ENCODE results near the gene C7orf57.
"Not testable (repeated sequence)": the region's sequence is repeated elsewhere in the genome, so short reads cannot be mapped to it uniquely, and the experiment has no call there.

The C7orf57 gene
- 0 to 7.9 (median 1.2) reads per million in 9 experiments for total RNA-seq

DNA sequence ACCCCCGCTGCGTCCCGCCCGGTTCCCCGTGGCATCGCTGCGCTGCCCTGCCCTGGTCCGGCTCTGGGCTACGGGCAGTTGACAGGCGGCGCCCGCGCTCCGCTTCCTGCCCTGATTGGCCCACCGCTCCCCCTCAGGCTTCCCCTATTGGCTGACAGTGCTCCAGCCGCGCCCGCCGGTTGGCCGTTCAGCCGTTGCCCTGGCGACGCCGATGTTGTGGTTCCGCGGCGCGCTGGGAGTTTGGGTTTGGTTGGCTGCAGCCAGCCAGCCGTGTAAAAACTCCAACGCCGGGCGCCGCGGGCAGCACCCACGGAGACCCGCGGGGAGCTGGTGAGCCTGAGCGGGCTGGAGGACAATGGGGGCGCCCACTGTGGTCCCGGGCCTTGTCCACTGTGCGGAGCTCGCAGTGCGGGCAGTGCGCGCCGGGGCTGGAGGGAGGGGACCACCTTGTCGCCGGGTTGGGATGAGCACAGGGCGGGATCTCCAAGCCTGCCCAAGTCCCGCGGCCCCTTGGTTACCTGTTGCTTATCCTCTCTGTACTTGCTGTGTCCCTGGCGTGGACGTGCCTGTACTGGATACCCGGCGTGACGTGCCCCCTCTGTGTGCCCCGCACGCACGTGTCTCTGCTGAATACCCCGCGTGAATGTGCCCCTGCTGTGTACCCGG is at the start of gene C7orf57:
C7orf57 (plus strand) TSS at position 243 of the 666 bp plus-strand sequence. CDS start 766 bp downstream, outside the sequence.
- peaks cover 8% of the 10 kb centered on the region for H3K36me3 Mint-ChIP-seq (ENCODE audit: insufficient read depth)
- peak; percentile 80 to 83 (median 81) for DNase-seq
- H3K27me3 Mint-ChIP-seq, result peaks cover 15 to 28% of the 10 kb centered on the region in 2 donors
- H3K9me3 Mint-ChIP-seq, result no peaks in the 10 kb centered on the region
- H3K4me3 Mint-ChIP-seq, result peak within 1 kb of the TSS; percentile 82 to 87
- peak; percentile 93 for ATAC-seq (replicated peaks)
- H3K4me1 Mint-ChIP-seq (ENCODE audit: low read depth in 2 of 2), result peaks cover 7 to 8% of the 10 kb centered on the region in 2 donors
- H3K27ac Mint-ChIP-seq, result peak within 1 kb of the TSS; percentile 85 to 86

DNA sequence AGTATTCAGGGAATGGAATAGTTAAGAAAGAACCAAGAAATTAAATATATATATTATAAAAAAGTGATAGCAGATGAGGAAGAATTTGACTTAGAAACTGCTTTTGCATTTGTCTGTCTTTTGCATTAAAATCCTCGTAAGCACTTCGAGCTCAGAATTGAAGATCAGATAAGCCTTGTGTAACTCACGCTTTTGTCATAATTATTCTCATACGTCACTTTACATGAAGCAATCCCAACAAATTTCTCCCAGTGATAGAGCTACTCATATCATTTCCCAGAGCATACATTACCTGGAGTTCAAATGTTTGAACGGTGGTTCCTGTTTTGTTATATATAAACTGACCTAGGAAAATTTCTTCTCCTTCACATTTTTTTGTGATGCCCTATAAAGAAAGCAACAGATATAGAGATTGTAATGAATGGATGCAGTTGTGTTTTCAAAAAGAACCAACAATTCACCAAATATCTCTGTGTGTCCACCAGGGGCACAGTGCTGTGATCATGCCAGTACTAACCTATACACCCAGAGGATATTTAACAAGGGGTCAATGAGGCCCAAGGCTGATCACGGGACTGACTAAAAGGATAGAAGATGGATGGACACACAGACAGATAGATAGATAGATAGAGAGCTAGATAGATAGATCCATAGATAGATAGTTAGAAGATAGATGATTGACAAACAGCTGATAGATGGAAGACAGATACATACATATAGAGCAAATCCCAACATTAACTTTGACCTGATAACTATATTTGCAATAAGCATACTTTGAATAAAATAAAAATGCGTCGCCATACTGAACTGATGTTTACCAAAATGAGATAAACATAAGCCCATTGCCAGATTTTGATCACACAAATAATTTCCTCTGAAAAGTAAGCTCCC is 46.6 kb upstream of the C7orf57 start:
- Mint-ChIP-seq H3K4me1 (ENCODE audit: low read depth in 2 of 2) (peaks cover 14 to 15% of the 10 kb centered on the region in 2 donors), H3K9me3 (no peaks in the 10 kb centered on the region), H3K27me3 (no peaks in the 10 kb centered on the region), H3K4me3 (no peak overlapping the region), H3K27ac (no peak overlapping the region), H3K36me3 (ENCODE audit: insufficient read depth) (peaks cover 4% of the 10 kb centered on the region)
- DNase-seq (no peak), ATAC-seq (replicated peaks) (no peak)

GRCh38 chr7:47989607-47990400 is 45.5 kb upstream of the C7orf57 start:
- H3K27me3 Mint-ChIP-seq; DNase-seq; H3K36me3 Mint-ChIP-seq (ENCODE audit: insufficient read depth); H3K27ac Mint-ChIP-seq; H3K4me3 Mint-ChIP-seq; ATAC-seq (replicated peaks); H3K9me3 Mint-ChIP-seq: not testable (repeated sequence)
- peaks cover 14 to 15% of the 10 kb centered on the region in 2 donors for H3K4me1 Mint-ChIP-seq (ENCODE audit: low read depth in 2 of 2)

- Mint-ChIP-seq H3K27me3 (no peaks in the 10 kb centered on the region), H3K27ac (no peak overlapping the region), H3K4me3 (no peak overlapping the region), H3K4me1 (ENCODE audit: low read depth in 2 of 2) (peaks cover 14 to 15% of the 10 kb centered on the region in 2 donors), H3K9me3 (peaks cover 4 to 10% of the 10 kb centered on the region in 2 donors), H3K36me3 (ENCODE audit: insufficient read depth) (peaks cover 4% of the 10 kb centered on the region)
- ATAC-seq (replicated peaks) (no peak), DNase-seq (no peak)
These were observed 44.8 kb upstream of the C7orf57 start for GRCh38 chr7:47990592-47990991.

GRCh38 chr7:47991270-47991669 is 44.1 kb upstream of the C7orf57 start:
- no peak for DNase-seq
- ATAC-seq (replicated peaks), result no peak
- no peaks in the 10 kb centered on the region for H3K27me3 Mint-ChIP-seq
- peaks cover 14 to 15% of the 10 kb centered on the region in 2 donors for H3K4me1 Mint-ChIP-seq (ENCODE audit: low read depth in 2 of 2)
- peaks cover 4 to 10% of the 10 kb centered on the region in 2 donors for H3K9me3 Mint-ChIP-seq
- peak overlapping the region; percentile 82 to 88 for H3K4me3 Mint-ChIP-seq
- peak overlapping the region; percentile 91 to 96 for H3K27ac Mint-ChIP-seq
- H3K36me3 Mint-ChIP-seq (ENCODE audit: insufficient read depth), result peaks cover 4% of the 10 kb centered on the region

GRCh38 chr7:47991741-47992311 is 43.5 kb upstream of the C7orf57 start:
- peak overlapping the region; percentile 82 to 88 for H3K4me3 Mint-ChIP-seq
- peak overlapping the region; percentile 91 to 96 for H3K27ac Mint-ChIP-seq
- DNase-seq, result peak; percentile 76 to 81 (median 79)
- peaks cover 4 to 10% of the 10 kb centered on the region in 2 donors for H3K9me3 Mint-ChIP-seq
- peaks cover 14 to 15% of the 10 kb centered on the region in 2 donors for H3K4me1 Mint-ChIP-seq (ENCODE audit: low read depth in 2 of 2)
- H3K27me3 Mint-ChIP-seq, result no peaks in the 10 kb centered on the region
- peak; percentile 97 for ATAC-seq (replicated peaks)
- H3K36me3 Mint-ChIP-seq (ENCODE audit: insufficient read depth), result peaks cover 4% of the 10 kb centered on the region

DNA sequence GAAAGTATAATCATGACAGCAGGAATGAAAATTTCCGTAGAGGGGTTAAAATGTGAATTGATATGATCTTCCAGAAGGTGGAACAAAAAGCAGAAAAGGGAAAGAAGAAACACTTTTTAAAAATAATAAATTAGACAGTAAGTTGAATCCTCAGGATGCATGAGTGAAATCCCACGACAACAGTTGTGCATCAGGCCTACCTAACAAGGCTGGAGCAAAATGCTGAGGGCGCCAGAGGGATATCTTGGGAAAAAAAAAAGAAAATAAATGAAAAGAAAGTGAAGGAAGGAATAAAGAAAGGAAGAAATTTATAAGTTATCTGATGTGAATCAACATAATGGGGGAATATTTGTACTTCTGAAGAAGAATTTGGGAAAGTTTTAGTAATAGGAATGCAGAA is 42.9 kb upstream of the C7orf57 start:
- Mint-ChIP-seq H3K27me3 (no peaks in the 10 kb centered on the region), H3K27ac (peak overlapping the region; percentile 91 to 96), H3K9me3 (peaks cover 4 to 10% of the 10 kb centered on the region in 2 donors), H3K36me3 (ENCODE audit: insufficient read depth) (peaks cover 4% of the 10 kb centered on the region), H3K4me3 (peak overlapping the region; percentile 82 to 88), H3K4me1 (ENCODE audit: low read depth in 2 of 2) (peaks cover 14 to 15% of the 10 kb centered on the region in 2 donors)
- ATAC-seq (replicated peaks), result no peak
- no peak for DNase-seq

- H3K4me1 Mint-ChIP-seq (ENCODE audit: low read depth in 2 of 2), result no peaks in the 10 kb centered on the region
- DNase-seq (no peak), ATAC-seq (replicated peaks) (no peak)
- H3K36me3 Mint-ChIP-seq (ENCODE audit: insufficient read depth), result no peaks in the 10 kb centered on the region
- H3K4me3 Mint-ChIP-seq, result no peak overlapping the region
- H3K27ac Mint-ChIP-seq, result no peak overlapping the region
- peaks cover 0 to 1% of the 10 kb centered on the region in 2 donors for H3K27me3 Mint-ChIP-seq
- H3K9me3 Mint-ChIP-seq, result peaks cover 4 to 9% of the 10 kb centered on the region in 2 donors
These were observed 35.9 kb upstream of the C7orf57 start for GRCh38 chr7:47999413-47999812.

DNA sequence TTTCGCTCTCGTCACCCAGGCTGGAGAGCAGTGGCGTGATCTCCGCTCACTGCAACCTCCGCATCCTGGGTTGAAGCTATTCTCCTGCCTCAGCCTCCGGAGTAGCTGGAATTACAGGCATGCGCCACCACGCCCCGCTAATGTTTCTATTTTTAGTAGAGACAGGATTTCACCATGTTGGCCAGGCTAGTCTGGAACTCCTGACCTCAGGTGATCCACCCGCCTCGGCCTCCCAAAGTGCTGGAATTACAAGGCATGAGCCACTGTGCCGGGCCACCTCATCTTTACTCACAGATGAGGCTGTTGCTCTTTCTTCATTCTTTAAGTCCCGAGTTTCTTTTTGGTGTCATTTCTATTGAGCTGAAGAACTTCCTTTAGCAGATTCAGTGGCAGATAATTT is 35.2 kb upstream of the C7orf57 start:
- DNase-seq; H3K36me3 Mint-ChIP-seq (ENCODE audit: insufficient read depth); ATAC-seq (replicated peaks); H3K9me3 Mint-ChIP-seq; H3K4me1 Mint-ChIP-seq (ENCODE audit: low read depth in 2 of 2); H3K27me3 Mint-ChIP-seq; H3K4me3 Mint-ChIP-seq; H3K27ac Mint-ChIP-seq: not testable (repeated sequence)

DNA sequence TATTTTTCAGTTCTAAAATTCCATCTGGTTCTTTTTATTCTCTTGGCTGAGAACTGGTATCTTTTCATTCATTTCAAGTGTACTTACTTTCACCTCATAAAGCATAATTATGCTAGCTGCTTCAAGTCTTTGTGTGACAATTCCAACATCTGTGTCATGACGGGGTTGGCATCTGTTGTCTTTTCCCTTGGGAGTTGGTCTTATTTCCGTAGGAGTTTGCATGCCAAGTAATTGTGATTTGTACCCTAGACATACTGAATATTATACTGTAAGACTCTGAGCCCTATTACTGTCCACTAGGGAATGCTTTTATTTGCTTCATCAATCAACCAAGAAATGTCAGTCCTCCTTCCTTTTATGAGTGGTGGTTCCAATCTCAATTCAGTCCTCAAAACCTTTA is 31.3 kb upstream of the C7orf57 start:
- DNase-seq, result no peak
- ATAC-seq (replicated peaks), result no peak

DNA sequence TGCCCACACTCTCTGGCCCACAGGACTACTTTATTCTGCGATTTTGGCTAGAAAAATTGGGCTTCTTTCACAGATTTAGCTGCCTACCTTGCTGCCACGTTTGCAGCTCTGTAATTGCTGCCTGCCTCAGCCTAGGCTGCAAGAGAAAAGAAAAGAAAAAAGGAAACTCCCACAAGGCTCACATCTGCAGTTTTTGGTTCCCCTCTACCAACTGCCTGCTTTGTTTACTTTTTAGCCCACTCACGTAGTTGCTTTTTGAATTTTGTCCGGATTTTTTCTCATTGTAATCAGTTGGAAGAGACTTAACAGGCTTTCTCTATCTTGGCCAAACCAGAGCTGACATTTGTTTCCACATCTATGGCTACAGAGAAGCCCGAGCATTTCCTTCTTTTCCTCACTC is 30.7 kb upstream of the C7orf57 start:
- peaks cover 7 to 19% of the 10 kb centered on the region in 2 donors for H3K27me3 Mint-ChIP-seq
- no peaks in the 10 kb centered on the region for H3K9me3 Mint-ChIP-seq
- H3K4me3 Mint-ChIP-seq, result no peak overlapping the region
- no peak overlapping the region for H3K27ac Mint-ChIP-seq
- H3K4me1 Mint-ChIP-seq (ENCODE audit: low read depth in 2 of 2), result no peaks in the 10 kb centered on the region
- ATAC-seq (replicated peaks), result no peak
- no peak for DNase-seq
- H3K36me3 Mint-ChIP-seq (ENCODE audit: insufficient read depth), result no peaks in the 10 kb centered on the region

More for the DNA sequence above, 31.3 kb upstream of the C7orf57 start:
- no peaks in the 10 kb centered on the region for H3K36me3 Mint-ChIP-seq (ENCODE audit: insufficient read depth)
- no peaks in the 10 kb centered on the region for H3K4me1 Mint-ChIP-seq (ENCODE audit: low read depth in 2 of 2)
- H3K4me3 Mint-ChIP-seq, result no peak overlapping the region
- no peaks in the 10 kb centered on the region for H3K9me3 Mint-ChIP-seq
- no peak overlapping the region for H3K27ac Mint-ChIP-seq
- peaks cover 7 to 19% of the 10 kb centered on the region in 2 donors for H3K27me3 Mint-ChIP-seq

DNA sequence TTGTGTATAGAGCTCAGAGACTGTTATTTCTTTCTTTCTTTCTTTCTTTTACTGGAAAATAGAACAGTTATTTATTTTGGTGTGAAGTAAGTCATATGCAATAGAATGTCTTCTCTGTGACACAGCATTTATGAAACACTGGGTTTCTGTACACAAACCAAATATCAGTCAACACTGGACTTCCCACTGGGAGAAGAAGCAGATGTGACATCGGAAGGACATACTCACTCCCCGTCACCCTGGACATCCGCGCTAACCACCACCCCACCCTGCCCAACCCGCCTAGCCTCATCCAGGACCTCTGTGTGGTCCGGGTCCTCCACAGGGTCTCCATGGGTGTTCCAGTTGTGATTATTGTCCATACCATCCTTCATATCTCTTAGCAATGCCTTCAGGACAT is 28.5 kb upstream of the C7orf57 start:
- peaks cover 0 to 1% of the 10 kb centered on the region in 2 donors for H3K4me1 Mint-ChIP-seq (ENCODE audit: low read depth in 2 of 2)
- H3K9me3 Mint-ChIP-seq, result no peaks in the 10 kb centered on the region
- no peak overlapping the region for H3K4me3 Mint-ChIP-seq
- no peak for ATAC-seq (replicated peaks)
- DNase-seq, result no peak
- H3K36me3 Mint-ChIP-seq (ENCODE audit: insufficient read depth), result no peaks in the 10 kb centered on the region
- no peak overlapping the region for H3K27ac Mint-ChIP-seq
- peaks cover 7 to 19% of the 10 kb centered on the region in 2 donors for H3K27me3 Mint-ChIP-seq

GRCh38 chr7:48009257-48009656 is 26.1 kb upstream of the C7orf57 start:
- no peak overlapping the region for H3K4me3 Mint-ChIP-seq
- H3K4me1 Mint-ChIP-seq (ENCODE audit: low read depth in 2 of 2), result peaks cover 0 to 1% of the 10 kb centered on the region in 2 donors

More at GRCh38 chr7:48009257-48009656, 26.1 kb upstream of the C7orf57 start:
- no peak for DNase-seq
- ATAC-seq (replicated peaks), result no peak
- Mint-ChIP-seq H3K36me3 (ENCODE audit: insufficient read depth) (no peaks in the 10 kb centered on the region), H3K27me3 (peaks cover 7 to 21% of the 10 kb centered on the region in 2 donors), H3K9me3 (no peaks in the 10 kb centered on the region), H3K27ac (no peak overlapping the region)

Data from effector memory CD8-positive, alpha-beta T cell (primary cell).